Astrocyte of the hippocampus (primary cell): Measurements from ENCODE around the gene CBFA2T2.
A peak's percentile ranks its signal among the peaks of the same experiment; 100 is the strongest.

ENCODE experiments used
- DNase-seq: peaks from one replicate; pipeline ENCODE4 v3.0.0; 2011; ENCODE audit warnings: low read depth, low spot score

CBFA2T2 gene

GRCh38 chr20:33677991-33678702 is 188.3 kb downstream of the CBFA2T2 start:
- DNase-seq, result no peak

- no peak for DNase-seq
Observed at GRCh38 chr20:33679758-33680485, 190.0 kb downstream of the CBFA2T2 start.

GRCh38 chr20:33680686-33681085 is 190.8 kb downstream of the CBFA2T2 start:
- peak; percentile 79 for DNase-seq

- DNase-seq, result no peak
Observed at GRCh38 chr20:33681288-33681687, 191.4 kb downstream of the CBFA2T2 start.

- DNase-seq, result no peak
Observed at GRCh38 chr20:33681728-33682353, 191.9 kb downstream of the CBFA2T2 start.

- no peak for DNase-seq
Observed at GRCh38 chr20:33684533-33685327, 194.8 kb downstream of the CBFA2T2 start.

- no peak for DNase-seq
Observed at GRCh38 chr20:33685328-33686099, 195.6 kb downstream of the CBFA2T2 start.

GRCh38 chr20:33686100-33686983 is 196.4 kb downstream of the CBFA2T2 start, which contains the start of gene E2F1:
E2F1 (minus strand) TSS chr20:33686385; CDS start chr20:33686264, 121 bp downstream.
- DNase-seq, result peak; percentile 98

GRCh38 chr20:33686984-33687366 is 197.1 kb downstream of the CBFA2T2 start:
- no peak for DNase-seq

- no peak for DNase-seq
Observed at GRCh38 chr20:33687370-33687915, 197.5 kb downstream of the CBFA2T2 start.

GRCh38 chr20:33687993-33688937 is 198.4 kb downstream of the CBFA2T2 start:
- no peak for DNase-seq

- no peak for DNase-seq
Observed at GRCh38 chr20:33688938-33689424, 199.1 kb downstream of the CBFA2T2 start.

GRCh38 chr20:33689493-33689892 is 199.6 kb downstream of the CBFA2T2 start:
- DNase-seq, result no peak

- no peak for DNase-seq
Observed at GRCh38 chr20:33689973-33690372, 200.1 kb downstream of the CBFA2T2 start.

GRCh38 chr20:33693289-33693688 is 203.4 kb downstream of the CBFA2T2 start:
- DNase-seq, result no peak

GRCh38 chr20:33693741-33694638 is 204.1 kb downstream of the CBFA2T2 start:
- peak; percentile 74 for DNase-seq

GRCh38 chr20:33694639-33695012 is 204.7 kb downstream of the CBFA2T2 start:
- DNase-seq, result no peak
